T-helper 22 cell (primary cell): ENCODE measurements around the gene KSR1.
"Not testable (repeated sequence)": the region's sequence is repeated elsewhere in the genome, so short reads cannot be mapped to it uniquely, and the experiment has no call there.

Experiments used
- DNase-seq: peaks from one replicate; pipeline ENCODE4 v3.0.0-alpha.2; 2020; ENCODE audit warnings: low read depth

Gene KSR1

DNA sequence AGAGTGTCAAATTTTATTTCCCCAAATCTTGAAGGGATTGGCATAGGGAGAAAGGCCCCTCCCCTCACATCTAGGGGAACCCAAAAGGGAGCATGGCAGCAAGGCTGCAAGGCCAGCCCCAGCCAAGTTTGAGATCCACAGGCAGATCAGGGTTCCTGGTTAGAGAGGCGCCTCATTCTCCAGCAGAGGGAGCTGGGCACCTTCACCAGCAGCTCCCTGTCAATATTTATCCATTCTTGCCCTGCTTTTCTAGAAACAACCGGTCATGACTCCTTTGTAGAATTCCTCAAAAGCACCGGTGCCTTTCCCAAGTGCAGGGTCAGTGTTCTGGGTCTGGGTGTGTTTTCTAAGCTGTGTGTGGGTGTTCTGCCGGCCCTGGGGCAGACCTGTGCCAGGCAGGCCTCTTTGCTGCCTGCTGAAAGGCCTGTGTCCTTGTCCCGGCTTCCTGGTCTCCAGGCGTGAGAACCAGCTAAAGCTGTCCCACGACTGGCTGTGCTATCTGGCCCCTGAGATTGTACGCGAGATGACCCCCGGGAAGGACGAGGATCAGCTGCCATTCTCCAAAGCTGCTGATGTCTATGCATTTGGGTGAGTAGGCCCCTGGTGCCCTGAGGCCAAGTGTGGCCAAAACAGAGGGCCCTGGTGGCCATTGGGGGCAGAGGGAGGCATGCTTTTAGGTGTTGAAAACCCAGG, 153.5 kb downstream of the KSR1 start:
- no peak for DNase-seq

DNA sequence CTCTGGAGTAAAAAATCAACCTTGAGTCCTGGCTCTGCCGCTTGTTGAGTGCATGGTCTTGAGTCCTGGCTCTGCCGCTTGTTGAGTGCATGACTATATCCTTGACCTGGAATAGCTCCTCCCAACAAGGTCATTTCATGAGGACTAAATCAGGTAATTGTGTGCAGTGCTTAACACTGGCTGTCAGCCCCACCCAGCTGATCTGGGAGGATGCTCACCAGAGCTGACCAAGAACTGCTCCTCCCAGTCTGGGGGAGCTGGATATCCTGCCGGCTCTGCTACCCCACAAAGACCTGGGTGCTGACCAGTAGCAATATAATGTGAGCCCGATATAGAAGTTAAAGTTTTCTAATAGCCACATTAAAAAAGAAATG, 154.0 kb downstream of the KSR1 start:
- DNase-seq, result no peak

DNA sequence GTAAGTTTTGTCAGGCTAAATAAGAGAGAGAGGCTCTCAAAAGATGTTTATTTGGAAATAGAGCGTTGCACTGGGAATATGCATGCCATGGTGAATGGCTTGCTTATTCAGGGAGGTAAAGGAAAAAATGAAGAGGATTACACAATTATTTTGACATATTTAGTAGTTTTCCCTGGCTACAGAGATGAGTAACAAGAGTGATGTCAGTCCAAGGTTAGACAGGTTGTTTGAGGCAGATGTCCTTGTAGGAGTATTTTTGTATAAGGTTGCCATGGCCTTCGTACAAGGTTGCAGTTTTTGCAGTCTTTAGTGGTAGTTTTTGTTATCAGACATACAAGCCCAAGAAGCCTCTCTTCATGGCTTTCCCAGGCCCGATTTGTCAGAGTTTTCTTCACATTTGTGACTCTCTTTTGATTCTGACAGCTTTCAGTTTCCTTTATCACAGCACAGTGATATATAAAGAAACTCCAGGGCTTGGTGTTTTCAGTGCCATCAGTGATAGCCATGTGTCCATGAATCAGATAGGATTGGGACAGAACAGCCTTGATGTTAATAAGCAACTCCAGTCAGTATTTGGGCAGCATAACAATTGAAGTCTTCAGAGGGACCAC, 156.0 kb downstream of the KSR1 start:
- no peak for DNase-seq

DNA sequence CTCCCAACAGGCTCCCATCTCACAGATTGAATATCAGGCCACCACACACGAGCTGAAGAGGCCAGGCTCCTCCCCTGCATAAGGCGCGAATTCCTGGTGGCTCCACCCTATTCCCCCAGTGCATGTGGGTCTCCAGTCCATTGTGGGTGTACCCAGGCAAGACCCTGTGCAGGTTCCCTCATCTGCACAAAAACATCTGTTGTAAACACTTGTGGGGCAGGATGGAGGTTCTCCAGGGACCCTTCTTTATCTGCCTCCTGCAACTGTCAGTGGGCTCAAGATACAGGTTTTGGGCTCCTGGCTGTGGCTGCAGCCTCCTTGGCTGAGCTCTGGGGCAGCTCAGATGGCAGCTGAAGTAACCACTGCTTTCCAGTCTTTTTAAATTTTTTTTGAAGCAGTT, 157.2 kb downstream of the KSR1 start:
- DNase-seq, result no peak

DNA sequence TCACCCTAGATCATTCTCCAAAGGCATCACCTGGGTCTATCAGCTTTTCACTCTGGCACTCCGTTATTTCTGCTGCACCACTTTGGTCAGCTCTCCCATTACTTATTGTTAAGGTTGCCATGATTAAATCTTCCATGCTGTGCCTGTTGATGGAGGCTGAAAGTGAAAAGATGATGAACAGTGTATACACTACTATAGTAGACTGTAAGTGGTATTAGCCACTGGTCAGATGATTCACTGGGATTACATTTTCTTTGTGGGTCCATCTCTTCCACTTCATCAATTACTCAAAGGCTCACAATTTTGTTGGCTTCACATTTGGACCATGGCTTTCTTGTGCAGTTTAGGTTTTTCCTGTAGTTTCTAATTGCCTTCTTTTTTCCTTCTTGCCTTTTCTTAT, 158.9 kb downstream of the KSR1 start:
- no peak for DNase-seq

DNA sequence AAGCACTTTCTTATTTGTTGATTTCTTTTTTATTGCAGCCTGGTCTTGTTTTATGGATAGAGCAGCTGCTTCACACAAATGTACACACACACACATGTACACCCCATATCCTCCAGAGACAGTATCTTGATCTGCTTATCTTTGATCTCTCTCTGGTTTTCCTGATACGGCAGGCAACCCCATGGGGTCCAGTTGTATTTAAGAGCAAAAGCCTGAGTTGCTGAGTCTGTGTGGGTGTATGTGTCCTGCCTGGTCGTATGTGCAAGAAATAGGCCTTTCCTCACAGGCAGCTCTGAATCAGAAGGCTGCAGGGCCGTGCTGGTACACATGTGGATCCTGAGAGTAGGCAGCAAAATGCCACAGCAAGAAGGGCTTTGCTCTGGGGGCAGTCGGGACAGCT, 160.2 kb downstream of the KSR1 start:
- no peak for DNase-seq

DNA sequence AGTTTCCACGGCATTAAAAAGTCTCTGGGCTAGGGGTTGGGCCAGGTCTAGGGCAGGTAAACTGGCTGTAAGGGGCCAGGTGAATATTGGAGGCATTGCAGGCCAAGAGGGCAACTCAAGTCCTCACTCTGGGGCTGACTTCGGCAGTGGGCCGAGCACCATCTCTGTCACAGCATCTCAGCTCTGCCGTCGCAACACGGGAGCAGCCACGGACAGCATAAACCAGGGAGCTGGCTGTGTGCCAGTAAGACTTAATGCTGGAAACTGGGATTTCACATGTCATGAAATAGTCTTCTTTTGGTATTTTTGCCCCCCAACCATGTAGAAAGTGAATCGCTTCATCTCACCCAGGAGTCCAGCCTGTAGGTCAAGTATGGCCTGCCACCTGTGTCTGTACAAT, 162.2 kb downstream of the KSR1 start:
- no peak for DNase-seq

DNA sequence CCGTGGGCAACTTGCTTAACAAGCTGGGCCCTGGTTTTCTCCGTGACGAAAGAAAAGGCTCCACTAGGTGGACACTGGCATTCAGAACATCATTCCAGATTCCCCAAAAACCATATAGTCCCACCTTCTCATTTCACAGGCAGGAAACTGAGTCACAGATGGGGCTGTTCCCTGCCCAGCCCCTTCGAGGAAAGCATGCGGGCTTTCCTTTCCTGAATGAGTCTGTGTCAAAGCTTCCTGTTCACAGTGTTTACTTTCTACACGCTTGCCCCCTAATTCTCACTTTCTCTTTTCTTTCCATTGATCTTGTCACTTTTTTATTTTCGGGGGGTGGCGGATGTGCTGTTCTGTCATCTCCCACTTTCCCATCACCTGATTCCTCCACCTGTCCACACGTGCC, 164.5 kb downstream of the KSR1 start:
- no peak for DNase-seq

DNA sequence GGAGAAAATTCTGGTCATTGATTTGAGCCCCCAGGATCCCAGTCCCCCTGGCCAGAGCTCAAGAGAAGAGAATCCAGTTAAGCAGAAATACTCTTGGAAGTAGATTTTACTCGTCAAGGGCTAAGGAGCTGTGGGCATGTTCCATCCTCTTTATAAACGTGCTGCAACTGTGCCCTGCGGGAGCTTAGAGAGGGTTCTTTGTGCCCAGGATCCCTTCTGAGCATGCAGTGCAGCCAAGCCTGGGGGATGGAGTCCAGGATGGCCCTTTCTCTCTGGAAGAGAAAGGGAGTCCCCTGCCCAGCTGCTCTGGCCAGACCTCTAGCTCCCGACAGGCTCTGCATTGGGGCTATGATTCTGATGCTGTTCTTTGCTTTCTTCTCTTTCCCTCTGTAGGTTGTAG, 165.3 kb downstream of the KSR1 start:
- no peak for DNase-seq

DNA sequence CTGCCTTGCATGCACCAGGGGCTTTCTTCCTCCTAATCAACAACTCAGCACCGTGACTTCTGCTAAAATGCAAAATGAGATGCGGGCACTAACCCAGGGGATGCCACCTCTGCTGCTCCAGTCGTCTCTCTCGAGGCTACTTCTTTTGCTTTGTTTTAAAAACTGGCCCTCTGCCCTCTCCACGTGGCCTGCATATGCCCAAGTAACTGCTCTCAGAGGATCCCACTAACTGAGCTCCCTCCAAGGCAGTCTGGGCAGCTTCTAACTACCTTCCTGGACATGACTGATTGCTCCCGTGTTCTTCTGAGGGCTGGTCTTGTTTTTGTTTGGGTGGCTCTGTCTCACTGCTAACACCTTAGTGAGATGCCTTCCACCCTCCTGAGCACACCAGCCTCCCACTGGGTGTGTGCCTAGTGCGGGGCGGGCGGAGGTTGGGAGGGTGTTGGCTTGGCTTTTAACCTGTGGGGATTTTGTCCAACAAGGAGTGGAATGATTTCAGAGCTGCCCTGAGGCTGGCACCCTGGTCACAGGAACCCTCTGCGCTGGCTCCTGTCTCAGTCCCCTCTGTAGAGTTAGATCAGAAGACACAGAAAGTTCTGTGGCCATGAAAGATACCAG, 165.8 kb downstream of the KSR1 start:
- no peak for DNase-seq

DNA sequence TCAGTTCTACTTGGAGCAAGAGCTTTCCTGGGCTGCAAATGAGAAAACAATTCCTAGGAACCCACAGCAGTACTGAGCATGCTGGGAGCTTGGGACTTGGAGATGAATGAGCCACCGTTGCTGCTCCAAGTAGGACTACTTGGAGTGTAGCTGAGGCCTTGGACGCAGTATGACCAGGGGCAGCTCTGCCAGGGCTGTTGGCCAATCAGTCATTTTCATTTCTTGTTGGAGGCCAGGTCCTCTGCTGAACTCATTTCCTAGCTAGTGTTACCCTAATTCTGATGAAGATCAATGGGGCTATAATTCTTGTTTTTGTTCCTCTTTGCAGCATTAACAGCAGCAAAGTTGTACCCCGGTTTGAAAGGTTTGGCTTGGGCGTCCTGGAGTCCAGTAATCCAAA, 166.7 kb downstream of the KSR1 start:
- no peak for DNase-seq

DNA sequence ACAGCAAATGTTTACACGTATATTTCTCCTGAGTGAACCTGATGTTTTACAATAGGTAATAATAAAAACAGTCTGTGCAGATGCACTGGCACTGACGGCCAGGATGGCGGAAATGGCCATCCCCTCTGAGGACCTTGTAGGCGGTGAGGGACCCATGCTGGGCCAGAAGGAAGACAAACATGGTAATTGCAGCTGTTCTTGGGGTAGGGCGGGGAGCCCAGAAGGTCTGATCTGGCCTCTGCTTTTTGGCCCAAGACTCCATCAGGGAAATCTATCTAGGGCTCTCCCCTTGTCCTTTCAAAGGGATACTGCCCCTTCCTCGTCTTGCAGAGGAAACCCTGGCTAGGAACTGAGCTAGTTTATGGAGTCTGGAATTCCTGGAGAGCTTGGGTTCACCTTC, 167.4 kb downstream of the KSR1 start:
- DNase-seq, result no peak

DNA sequence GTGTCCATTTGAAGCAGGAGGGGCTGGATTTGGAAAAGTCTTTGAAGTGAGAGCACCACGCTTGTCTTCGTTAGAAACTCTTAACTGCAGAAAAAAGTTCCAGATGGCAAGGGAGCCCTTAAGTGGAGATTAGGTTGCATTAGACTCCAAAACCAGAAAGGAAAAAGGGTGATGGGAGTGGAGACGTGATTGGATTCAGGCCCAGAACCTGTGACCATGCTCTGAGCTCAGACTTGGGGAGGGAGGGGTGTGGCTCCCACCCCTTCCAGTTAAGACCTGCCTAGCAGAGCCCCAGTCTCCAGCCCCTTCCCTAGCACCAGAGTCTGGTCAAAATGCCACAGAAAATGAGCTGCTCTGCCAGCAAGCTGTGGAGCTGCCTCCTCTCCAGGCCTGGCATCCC, 168.3 kb downstream of the KSR1 start:
- no peak for DNase-seq

DNA sequence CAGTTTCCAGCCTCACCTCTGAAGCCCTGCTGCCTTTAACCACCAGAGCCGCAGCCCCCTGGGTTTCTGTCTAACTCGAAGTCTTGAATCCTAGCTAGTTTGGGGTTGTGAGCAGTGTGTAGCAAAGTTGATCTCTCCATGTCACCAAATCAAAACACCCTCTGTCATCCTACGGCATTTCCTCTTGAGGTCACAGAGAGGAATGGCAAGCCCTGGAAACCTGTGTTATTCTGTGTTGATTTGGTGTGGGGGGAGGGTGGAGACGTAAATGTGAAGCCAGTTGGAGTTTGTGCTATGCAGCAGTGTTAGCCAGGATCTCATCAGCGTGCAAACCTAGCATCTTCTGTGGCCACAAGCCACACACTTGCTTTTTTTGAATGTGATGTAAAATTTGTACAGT, 169.6 kb downstream of the KSR1 start:
- no peak for DNase-seq

DNA sequence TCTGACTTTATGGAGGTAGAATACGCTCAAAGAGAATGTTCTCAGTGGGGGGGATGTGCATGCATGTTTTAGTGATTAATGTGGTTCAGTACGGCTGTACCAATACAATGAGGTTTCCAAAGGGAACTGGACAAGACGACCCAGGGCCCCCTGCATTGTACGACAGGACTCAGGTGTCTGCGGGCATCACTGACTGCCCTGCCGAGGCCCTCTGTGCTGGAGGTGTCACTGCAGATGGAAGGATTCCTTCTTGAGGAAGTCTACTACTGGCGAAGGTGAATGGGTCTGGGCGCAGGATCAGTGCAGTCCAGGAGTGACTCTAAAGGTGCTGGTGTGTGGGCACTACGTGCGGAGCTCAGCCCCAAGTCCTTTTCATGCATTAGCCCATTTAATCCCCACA, 171.3 kb downstream of the KSR1 start:
- no peak for DNase-seq

DNA sequence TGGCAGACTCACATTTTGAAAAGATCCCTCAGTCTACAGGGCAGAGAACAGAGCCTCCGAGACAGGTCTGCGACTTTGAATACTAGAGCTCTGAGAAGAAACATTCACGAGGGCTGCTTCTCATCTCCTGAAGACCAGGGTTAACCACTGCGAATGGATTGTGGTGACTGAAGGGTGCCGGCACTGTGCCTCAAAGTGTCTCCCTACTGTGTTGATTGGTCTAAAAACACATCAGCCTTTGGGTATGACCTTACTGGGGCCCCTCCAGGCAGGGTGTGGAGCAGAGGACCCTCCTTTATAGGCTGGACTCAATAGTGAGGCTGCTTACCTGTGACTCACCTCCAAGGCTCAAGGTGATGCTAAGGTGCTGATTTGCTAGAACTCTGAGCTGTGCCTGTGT, 172.1 kb downstream of the KSR1 start:
- no peak for DNase-seq

DNA sequence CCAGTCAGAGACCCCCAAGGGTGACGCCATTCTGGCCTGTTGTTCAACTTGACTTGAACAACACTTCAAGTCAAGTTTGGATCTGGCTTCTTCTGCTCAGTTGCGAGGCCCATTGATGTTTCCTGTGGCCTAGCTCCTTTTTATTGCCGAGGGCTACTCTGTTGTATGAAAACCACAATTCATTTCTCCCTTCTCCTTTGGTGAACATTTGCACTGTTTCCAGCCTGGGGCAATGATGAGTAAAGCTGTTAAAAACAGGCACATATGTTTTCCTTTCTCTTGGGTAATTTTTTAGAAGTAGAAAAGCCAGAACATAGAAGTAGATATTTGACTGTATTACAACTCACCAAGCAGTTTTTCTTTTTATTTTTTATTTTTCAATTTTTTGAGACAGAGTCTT, 173.0 kb downstream of the KSR1 start:
- DNase-seq, result not testable (repeated sequence)

DNA sequence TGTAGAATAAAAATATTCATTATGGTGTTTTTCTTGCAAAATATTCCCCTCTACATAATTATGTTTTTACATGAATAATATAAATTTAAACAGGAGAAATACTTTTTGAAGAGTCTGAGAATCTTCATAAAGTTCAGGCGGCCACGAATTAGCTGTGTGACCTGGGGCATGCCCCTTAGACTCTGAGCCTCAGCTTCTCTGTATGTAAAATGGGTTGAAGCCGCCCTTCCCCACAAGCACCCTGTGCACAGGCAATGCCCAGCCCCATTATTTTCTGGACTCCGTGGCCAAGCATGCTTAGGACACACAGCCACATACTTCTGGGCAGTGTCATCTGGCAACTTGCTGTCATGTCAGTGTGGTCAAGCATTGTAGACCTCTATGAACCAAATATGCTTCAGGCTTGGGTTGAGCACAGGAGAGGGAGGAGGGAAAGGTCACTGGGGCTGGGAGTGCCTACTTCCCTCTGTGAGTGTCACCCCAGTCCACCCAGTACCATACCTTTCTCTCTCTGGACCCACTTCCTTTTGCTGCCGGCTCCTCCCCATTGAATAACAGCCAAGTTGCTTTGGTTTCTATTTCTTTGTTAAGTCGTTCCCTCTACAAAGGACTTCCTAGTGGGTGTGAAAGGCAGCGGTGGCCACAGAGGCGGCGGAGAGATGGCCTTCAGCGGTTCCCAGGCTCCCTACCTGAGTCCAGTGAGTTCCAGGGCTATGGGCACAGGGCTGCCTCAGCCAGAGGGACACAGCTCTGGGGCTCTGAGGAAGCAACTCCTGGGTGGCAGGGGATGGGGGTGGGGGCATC, 174.6 kb downstream of the KSR1 start, which contains the start of gene LGALS9:
Gene LGALS9 (plus strand): TSS at position 582 of the 804 bp plus-strand sequence. CDS start 78 bp downstream, at position 660.
- no peak for DNase-seq

DNA sequence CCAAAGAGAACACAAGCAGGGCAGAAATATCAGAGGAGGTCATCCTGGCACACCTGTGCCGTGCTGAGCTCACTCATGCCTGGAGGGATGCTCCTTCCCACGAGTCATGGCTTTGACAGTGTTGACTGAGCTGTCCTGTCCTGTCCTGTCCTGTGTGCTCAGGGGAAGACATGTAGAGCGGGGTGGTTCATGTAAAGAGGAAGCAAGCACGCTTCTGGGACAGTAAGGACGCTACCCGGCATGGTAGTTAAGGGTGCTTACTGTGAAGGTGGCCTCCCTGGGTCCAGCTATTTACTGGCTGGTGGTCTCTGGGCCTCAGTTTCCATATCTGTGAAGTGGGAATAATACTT, 175.1 kb downstream of the KSR1 start:
- no peak for DNase-seq

DNA sequence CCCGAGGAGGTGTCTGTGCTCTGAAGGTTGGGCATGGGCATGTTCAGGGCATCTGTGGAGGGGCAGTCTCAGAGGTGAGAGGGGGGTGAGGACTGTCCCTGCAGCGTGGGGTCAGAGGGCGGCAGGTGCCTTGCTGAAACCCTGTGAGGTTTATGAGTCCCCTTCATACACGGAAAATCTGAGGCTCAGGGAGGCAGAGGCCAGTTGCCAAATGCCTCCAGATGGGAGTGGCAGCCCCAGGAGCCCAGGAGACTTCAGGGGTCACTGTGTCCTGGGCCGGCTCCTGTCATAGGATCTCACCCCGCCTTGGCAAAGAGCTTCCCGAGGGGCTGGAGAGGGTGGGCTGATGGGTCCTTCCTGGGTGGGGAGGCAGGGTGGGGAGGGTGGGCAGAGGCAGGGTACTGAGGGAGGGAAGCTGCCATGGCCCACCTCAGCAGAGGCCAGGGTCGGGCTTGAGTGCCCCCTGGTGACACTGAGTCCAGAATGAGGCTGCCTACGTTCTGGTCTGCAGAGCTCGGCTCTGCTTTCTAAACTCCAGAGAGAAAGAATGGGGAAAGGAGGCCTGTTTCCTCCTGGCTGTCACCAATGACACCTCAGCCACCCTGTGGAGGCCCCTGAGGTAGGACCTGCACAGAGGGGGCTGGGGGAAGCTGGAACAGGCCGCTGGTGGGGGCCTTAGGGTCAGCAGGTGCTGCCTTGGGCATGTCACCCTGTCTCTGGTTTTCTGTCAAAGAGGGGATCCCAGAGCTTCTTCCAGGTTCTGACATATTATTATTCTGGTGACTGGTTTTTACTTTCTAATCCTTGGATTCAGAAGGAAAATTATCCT, 175.9 kb downstream of the KSR1 start:
- DNase-seq, result no peak

DNA sequence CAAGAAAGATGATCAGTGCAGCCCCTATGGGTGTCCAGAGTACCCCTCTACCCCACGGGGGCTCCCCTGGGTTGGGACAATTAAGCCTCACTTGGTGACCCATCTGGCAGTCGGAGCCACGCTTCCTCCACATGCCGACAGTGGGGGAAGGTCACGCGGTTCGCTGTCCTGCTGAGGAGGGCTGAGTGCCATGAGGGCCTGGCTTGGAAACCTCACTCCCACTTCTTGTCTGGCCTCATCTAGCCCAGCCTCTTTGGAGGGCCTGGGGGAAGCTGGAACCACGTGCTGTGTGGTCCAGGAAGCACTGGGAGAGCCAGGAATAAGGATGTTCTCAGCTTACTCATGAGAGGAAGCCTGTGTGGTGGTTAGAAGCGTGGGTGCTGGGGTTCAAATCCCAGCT, 176.5 kb downstream of the KSR1 start:
- DNase-seq, result not testable (repeated sequence)
